SK-N-SH (cell line): ENCODE data around the gene KLHDC10. TPM values are rescaled to one million over a fixed set of nuclear protein-coding genes. Genes with fewer than 3 reads are reported as not detected.
"Not testable (repeated sequence)": the region's sequence is repeated elsewhere in the genome, so short reads cannot be mapped to it uniquely, and the experiment has no call there.

ENCODE experiments used
- CTCF ChIA-PET: fragments of 300-600, 350-600 bp; formaldehyde crosslinking; extraction: SDS; loops from one replicate; lab custom pipeline; 2021; lab: Yijun Ruan, JAX
- POLR2A ChIA-PET: fragments of 350-600 bp; sonication (Branson Sonifier 250); formaldehyde crosslinking; extraction: SDS; loops from one replicate; lab custom pipeline; 2020; ENCODE audit warnings: antibody characterized with exemption, inconsistent platforms; lab: Yijun Ruan, JAX
- DNase-seq: peaks from one replicate; pipeline ENCODE4 v3.0.0; 2012
- H2AFZ ChIP-seq: fragments of 200-600 bp; sonication (generic); 2 replicates; pipeline ENCODE4 v1.8.1; 2016; ENCODE audit warnings: antibody characterized with exemption, mild to moderate bottlenecking, low read depth
- H3F3A ChIP-seq: fragments of 200-600 bp; sonication (generic); replicated peaks from 2 replicates; pipeline ENCODE3; 2016; ENCODE audit warnings: antibody characterized with exemption, mild to moderate bottlenecking; ENCODE audit not compliant: insufficient read depth
- H3K27ac ChIP-seq, 2 experiments: fragments of 200-500 bp in 1 of 2; fragments of 200-600 bp in 1 of 2; sonication (Bioruptor generic) in 1 of 2; sonication (generic), shearing (Covaris generic) in 1 of 2; 2 replicates each; pipeline versions ENCODE4 v1.5.1 to v1.6.1; 2014 to 2016; ENCODE audit warnings: low read depth in 2 of 2, inconsistent platforms in 1 of 2, low read length in 1 of 2, mild to moderate bottlenecking in 1 of 2, mixed read lengths in 1 of 2
- H3K27me3 ChIP-seq: fragments of 200-600 bp; sonication (generic), shearing (Covaris generic); 2 replicates; pipeline ENCODE4 v1.6.1; 2016; ENCODE audit warnings: mixed run types; ENCODE audit not compliant: insufficient read depth
- H3K36me3 ChIP-seq, 2 experiments: fragments of 200-500 bp in 1 of 2; fragments of 200-600 bp in 1 of 2; sonication (Bioruptor generic) in 1 of 2; sonication (generic) in 1 of 2; replicated peaks in 1 of 2; 2 replicates each; pipeline versions ENCODE3 to v1.5.1; 2014 to 2016; ENCODE audit warnings: low read length in 1 of 2, mild to moderate bottlenecking in 1 of 2; ENCODE audit not compliant: insufficient read depth in 2 of 2, control insufficient read depth in 1 of 2
- H3K4me1 ChIP-seq, 2 experiments: fragments of 200-500 bp in 1 of 2; fragments of 200-600 bp in 1 of 2; sonication (Bioruptor generic) in 1 of 2; sonication (generic), shearing (Covaris generic) in 1 of 2; 2 replicates each; pipeline versions ENCODE4 v1.5.1 to v1.6.1; 2014 to 2016; ENCODE audit warnings: low read depth in 1 of 2, low read length in 1 of 2, mixed run types in 1 of 2; ENCODE audit not compliant: insufficient read depth in 2 of 2, control insufficient read depth in 1 of 2
- H3K4me2 ChIP-seq: fragments of 200-600 bp; sonication (generic), shearing (Covaris generic); 2 replicates; pipeline ENCODE4 v1.6.1; 2017; ENCODE audit warnings: mixed run types
- H3K4me3 ChIP-seq, 2 experiments: fragments of 200-500 bp in 1 of 2; fragments of 200-600 bp in 1 of 2; sonication (Bioruptor generic) in 1 of 2; sonication (generic), shearing (Covaris generic) in 1 of 2; 2 replicates each; pipeline versions ENCODE4 v1.5.1 to v1.8.1; 2014 to 2016; ENCODE audit warnings: low read depth in 2 of 2, inconsistent platforms in 1 of 2, low read length in 1 of 2, mild to moderate bottlenecking in 1 of 2, mixed read lengths in 1 of 2, moderate library complexity in 1 of 2
- H3K79me2 ChIP-seq: fragments of 200-600 bp; sonication (generic); 2 replicates; pipeline ENCODE4 v1.8.1; 2017; ENCODE audit warnings: mild to moderate bottlenecking; ENCODE audit not compliant: insufficient read depth
- H3K9ac ChIP-seq: fragments of 200-600 bp; sonication (generic); 2 replicates; pipeline ENCODE4 v1.6.1; 2017; ENCODE audit warnings: mixed run types
- H3K9me2 ChIP-seq: fragments of 200-600 bp; sonication (generic); 2 replicates; pipeline ENCODE4 v1.6.1; 2017; ENCODE audit warnings: mixed run types
- H3K9me3 ChIP-seq: fragments of 200-600 bp; sonication (generic); 2 replicates; pipeline ENCODE4 v1.6.1; 2017; ENCODE audit warnings: mixed run types, mild to moderate bottlenecking, moderate library complexity
- H4K20me1 ChIP-seq: fragments of 200-600 bp; sonication (generic); 2 replicates; pipeline ENCODE4 v1.6.1; 2017; ENCODE audit warnings: mild to moderate bottlenecking, mixed run types; ENCODE audit not compliant: insufficient read depth
- EZH2phosphoT487 ChIP-seq: fragments of 200-600 bp; sonication (generic); IDR thresholded peaks from 2 replicates; pipeline ENCODE4 v1.6.1; 2017; ENCODE audit warnings: low read depth, mixed run types, mild to moderate bottlenecking, antibody characterized with exemption, moderate library complexity, borderline replicate concordance
- GABPA ChIP-seq: IDR thresholded peaks from 2 replicates; pipeline ENCODE4 v1.4.0; 2012; ENCODE audit warnings: low read depth, mild to moderate bottlenecking
- NFIC ChIP-seq: IDR thresholded peaks from 2 replicates; pipeline ENCODE4 v1.4.0; 2012; ENCODE audit warnings: borderline replicate concordance
- NRF1 ChIP-seq: IDR thresholded peaks from 2 replicates; pipeline ENCODE4 v1.6.1; 2012; ENCODE audit warnings: low read depth, mild to moderate bottlenecking, low read length
- POLR2AphosphoS5 ChIP-seq: IDR thresholded peaks from 2 replicates; pipeline ENCODE4 v1.6.1; 2012; ENCODE audit warnings: low read depth, low read length
- RAD21 ChIP-seq: IDR thresholded peaks from 2 replicates; pipeline ENCODE4 v1.6.1; 2012; ENCODE audit warnings: mild to moderate bottlenecking, low read length
- SIN3A ChIP-seq: IDR thresholded peaks from 2 replicates; pipeline ENCODE4 v1.6.1; 2012; ENCODE audit warnings: low read depth, mild to moderate bottlenecking, low read length, moderate library complexity, borderline replicate concordance
- TAF1 ChIP-seq: IDR thresholded peaks from 2 replicates; pipeline ENCODE4 v1.6.1; 2012; ENCODE audit warnings: low read depth, mild to moderate bottlenecking, low read length, moderate library complexity, borderline replicate concordance
- WGBS: methylation state at CpG from one replicate; pipeline ENCODE4 v1.1.6; 2017; ENCODE audit warnings: low lambda C conversion rate; 5-methylcytosine and 5-hydroxymethylcytosine counted together
- polyA plus RNA-seq, 3 experiments: library from polyadenylated mRNA; depleted of rRNA; stranded (reverse); fragments of >200 nt; gene quantifications; 2 replicates each; pipeline ENCODE4 v1.2.3, GENCODE V29; 2012
- TF ChIP-seq, protein P1 (sequence below): IDR thresholded peaks from 2 replicates; pipeline ENCODE4 v1.4.0; 2012; ENCODE audit warnings: low read depth
- TF ChIP-seq, protein P2 (sequence below): IDR thresholded peaks from 2 replicates; pipeline ENCODE4; 2012
- TF ChIP-seq, protein P3 (sequence below): fragments of 150-350 bp; IDR thresholded peaks from 2 replicates; pipeline ENCODE4 v1.6.1; 2016; ENCODE audit warnings: mild to moderate bottlenecking, low read depth, low read length

The KLHDC10 gene
- polyA plus RNA-seq, 1 of the 3 experiments (the other 2 are of a cell fraction): 15.9 TPM

DNA sequence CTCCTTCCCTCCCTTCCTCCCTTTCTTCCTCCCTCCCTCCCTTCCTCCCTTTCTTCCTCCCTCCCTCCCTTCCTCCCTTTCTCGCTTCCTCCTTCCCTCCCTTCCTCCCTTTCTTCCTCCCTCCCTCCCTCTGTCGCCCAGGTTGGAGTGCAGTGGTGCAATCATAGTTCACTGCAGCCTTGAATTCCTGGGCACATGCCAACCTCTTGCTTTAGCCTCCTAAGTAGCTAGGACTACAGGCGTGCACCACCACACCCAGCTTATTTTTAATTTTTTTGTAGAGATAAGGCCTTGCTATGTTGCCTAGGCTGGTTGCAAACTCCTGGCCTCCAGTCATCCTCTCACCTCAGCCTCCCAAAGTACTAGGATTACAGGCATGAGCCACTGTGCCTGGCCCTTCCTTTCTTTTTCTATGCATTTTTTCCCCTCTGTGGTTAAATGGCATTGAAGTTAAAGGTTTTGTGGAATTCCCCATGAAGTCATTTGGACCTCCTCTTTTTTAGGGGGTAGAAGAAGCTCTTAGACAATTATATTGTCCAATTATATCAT, 9.6 kb downstream of the KLHDC10 start:
- no peak overlapping the region for H3K27ac ChIP-seq
- no peaks in the 10 kb centered on the region for H3K27me3 ChIP-seq

DNA sequence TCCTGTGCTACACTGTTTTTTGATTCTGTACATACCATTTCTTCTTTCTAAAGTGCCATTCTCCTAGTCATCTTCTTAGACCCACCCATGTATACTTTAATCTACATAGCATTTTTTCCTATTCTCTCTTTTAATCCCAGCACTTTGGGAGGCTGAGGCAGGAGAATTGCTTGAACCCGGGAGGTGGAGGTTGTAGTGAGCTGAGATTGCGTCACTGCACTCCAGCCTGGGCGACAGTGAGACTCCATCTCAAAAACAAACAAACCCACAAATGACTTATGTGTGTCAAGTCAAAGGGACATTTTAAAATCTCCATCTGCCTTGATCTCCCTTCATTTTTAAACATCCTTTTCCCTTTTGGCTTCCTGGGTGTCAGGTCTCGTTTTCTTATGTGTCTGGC, 13.2 kb downstream of the KLHDC10 start:
- WGBS: 95% methylated on average over 4 of the region's 4 CpGs

More for the DNA sequence above, 9.6 kb downstream of the KLHDC10 start:
- peaks cover 0 to 30% of the 10 kb centered on the region in 2 experiments for H3K36me3 ChIP-seq
- DNase-seq: no peak
- H3F3A ChIP-seq: no peaks in the 10 kb centered on the region
- peaks cover 0 to 3% of the 10 kb centered on the region in 2 experiments; a peak in 1 of 4 replicates for H3K4me1 ChIP-seq
- no peak overlapping the region for H3K4me2 ChIP-seq
- CTCF ChIA-PET: interaction anchor here (0.9 to 1.5 kb wide), 5 partner anchors 8 to 38 kb away, joined by 3 to 12 read pairs (median 3); partner anchors contain the start of gene KLHDC10
- POLR2A ChIA-PET: no interaction called here
- no peak overlapping the region for H3K9ac ChIP-seq
- TF ChIP-seq GABPA: no peak
- TF ChIP-seq, protein P1, sequence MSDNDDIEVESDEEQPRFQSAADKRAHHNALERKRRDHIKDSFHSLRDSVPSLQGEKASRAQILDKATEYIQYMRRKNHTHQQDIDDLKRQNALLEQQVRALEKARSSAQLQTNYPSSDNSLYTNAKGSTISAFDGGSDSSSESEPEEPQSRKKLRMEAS: no peak
- no peak for TF ChIP-seq EZH2phosphoT487
- no peak for TF ChIP-seq POLR2AphosphoS5
- no peak for TF ChIP-seq SIN3A
- TF ChIP-seq, protein P2, sequence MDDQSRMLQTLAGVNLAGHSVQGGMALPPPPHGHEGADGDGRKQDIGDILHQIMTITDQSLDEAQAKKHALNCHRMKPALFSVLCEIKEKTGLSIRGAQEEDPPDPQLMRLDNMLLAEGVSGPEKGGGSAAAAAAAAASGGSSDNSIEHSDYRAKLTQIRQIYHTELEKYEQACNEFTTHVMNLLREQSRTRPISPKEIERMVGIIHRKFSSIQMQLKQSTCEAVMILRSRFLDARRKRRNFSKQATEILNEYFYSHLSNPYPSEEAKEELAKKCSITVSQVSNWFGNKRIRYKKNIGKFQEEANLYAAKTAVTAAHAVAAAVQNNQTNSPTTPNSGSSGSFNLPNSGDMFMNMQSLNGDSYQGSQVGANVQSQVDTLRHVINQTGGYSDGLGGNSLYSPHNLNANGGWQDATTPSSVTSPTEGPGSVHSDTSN: no peak
- TF ChIP-seq TAF1: no peak
- no peak for TF ChIP-seq NFIC
- TF ChIP-seq NRF1: no peak
- TF ChIP-seq RAD21: no peak
- TF ChIP-seq, protein P3, sequence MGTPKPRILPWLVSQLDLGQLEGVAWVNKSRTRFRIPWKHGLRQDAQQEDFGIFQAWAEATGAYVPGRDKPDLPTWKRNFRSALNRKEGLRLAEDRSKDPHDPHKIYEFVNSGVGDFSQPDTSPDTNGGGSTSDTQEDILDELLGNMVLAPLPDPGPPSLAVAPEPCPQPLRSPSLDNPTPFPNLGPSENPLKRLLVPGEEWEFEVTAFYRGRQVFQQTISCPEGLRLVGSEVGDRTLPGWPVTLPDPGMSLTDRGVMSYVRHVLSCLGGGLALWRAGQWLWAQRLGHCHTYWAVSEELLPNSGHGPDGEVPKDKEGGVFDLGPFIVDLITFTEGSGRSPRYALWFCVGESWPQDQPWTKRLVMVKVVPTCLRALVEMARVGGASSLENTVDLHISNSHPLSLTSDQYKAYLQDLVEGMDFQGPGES: no peak
- peaks cover 97% of the 10 kb centered on the region for H3K79me2 ChIP-seq
- H3K4me3 ChIP-seq: no peak overlapping the region
- peaks cover 17% of the 10 kb centered on the region for H4K20me1 ChIP-seq
- 98% methylated on average over 3 of the region's 3 CpGs for WGBS
- H2AFZ ChIP-seq: no peak overlapping the region
- no peaks in the 10 kb centered on the region for H3K9me2 ChIP-seq
- H3K9me3 ChIP-seq: no peaks in the 10 kb centered on the region

More for the DNA sequence above, 13.2 kb downstream of the KLHDC10 start:
- peaks cover 36% of the 10 kb centered on the region for H4K20me1 ChIP-seq
- not testable (repeated sequence) for H3K4me2 ChIP-seq, H3K9me3 ChIP-seq, H3K9me2 ChIP-seq, H3K27me3 ChIP-seq, H2AFZ ChIP-seq, H3K4me3 ChIP-seq, DNase-seq, H3K9ac ChIP-seq, H3K27ac ChIP-seq
- peaks cover 89% of the 10 kb centered on the region for H3K79me2 ChIP-seq
- ChIA-PET CTCF (interaction anchor here (0.7 to 4.6 kb wide), 7 partner anchors 8 to 71 kb away, joined by 3 to 35 read pairs (median 5); no protein-coding TSS in a partner anchor), POLR2A (interaction anchor here (0.7 kb wide), 1 partner anchor 121 kb away, joined by 3 read pairs; the partner anchor contains the start of gene TMEM209)
- peaks cover 0 to 25% of the 10 kb centered on the region in 2 experiments for H3K36me3 ChIP-seq
- H3K4me1 ChIP-seq: peaks cover 0 to 11% of the 10 kb centered on the region in 2 experiments; a peak in 1 of 4 replicates
- H3F3A ChIP-seq: peaks cover 15% of the 10 kb centered on the region
